ENCODE data around the gene TRIM54.

DNA sequence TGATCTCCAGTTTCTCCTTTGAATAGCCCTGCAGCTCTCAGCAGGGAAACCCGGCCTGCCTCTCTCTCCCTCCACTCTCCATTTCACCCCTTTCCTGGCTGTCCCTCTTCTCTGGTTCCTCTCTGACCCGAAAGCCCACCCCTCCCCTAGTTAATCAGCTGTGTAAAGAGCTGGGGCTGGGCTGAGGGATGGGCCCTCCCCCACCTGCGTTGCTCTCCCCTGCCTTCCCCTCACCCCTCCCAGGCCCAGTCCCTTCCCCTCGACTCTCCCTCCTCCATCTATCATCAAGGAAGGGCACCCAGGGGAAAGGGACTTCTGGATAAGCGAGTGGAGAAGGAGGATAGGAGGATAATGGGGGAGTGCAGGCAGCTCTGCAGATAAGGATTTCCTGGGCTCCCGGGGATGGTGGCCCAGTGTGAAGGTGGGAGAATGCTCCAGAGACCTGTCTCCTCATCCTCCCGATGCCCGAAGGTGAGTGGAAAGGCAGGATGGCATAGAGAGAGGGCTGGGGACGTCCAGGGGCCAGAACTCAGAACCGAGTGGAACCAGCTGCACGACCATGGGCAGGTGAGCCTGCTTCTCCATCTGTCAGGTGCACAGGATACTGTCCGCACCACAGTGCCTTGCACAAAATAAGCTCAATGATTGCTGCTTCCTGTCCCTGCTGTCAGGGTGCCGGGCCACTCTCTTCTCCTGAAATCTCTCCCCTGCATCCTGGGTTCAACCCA, 31.4 kb upstream of the TRIM54 start:
- TF ChIP-seq, protein P1, sequence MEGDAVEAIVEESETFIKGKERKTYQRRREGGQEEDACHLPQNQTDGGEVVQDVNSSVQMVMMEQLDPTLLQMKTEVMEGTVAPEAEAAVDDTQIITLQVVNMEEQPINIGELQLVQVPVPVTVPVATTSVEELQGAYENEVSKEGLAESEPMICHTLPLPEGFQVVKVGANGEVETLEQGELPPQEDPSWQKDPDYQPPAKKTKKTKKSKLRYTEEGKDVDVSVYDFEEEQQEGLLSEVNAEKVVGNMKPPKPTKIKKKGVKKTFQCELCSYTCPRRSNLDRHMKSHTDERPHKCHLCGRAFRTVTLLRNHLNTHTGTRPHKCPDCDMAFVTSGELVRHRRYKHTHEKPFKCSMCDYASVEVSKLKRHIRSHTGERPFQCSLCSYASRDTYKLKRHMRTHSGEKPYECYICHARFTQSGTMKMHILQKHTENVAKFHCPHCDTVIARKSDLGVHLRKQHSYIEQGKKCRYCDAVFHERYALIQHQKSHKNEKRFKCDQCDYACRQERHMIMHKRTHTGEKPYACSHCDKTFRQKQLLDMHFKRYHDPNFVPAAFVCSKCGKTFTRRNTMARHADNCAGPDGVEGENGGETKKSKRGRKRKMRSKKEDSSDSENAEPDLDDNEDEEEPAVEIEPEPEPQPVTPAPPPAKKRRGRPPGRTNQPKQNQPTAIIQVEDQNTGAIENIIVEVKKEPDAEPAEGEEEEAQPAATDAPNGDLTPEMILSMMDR (conservative IDR thresholded peaks at IDR 0.05; ENCODE audit: low read depth, low read length): no peak
- TF ChIP-seq EZH2 (IDR thresholded peaks at IDR 0.05; ENCODE audit: borderline replicate concordance, low read depth, low read length, poor library complexity, severe bottlenecking): no peak

Data from A673 (cell line).